NCI-H2107 treated with DMSO at 0.1 percent for 48 hours (cell line): Measurements from ENCODE around the gene XAB2.
"Not testable (repeated sequence)": the region's sequence is repeated elsewhere in the genome, so short reads cannot be mapped to it uniquely, and the experiment has no call there.

Source experiments
- DNase-seq: peaks from one replicate; lab custom pipeline; 2025; ENCODE audit not compliant: unreplicated experiment; lab: John Stamatoyannopoulos, UW

The XAB2 gene

GRCh38 chr19:7582446-7582845, 46.9 kb downstream of the XAB2 start:
- no peak for DNase-seq

- DNase-seq: no peak
These were observed 50.2 kb downstream of the XAB2 start for GRCh38 chr19:7579182-7579581.

- no peak for DNase-seq
These were observed 51.2 kb downstream of the XAB2 start for GRCh38 chr19:7578127-7578526.

GRCh38 chr19:7577422-7577821, 51.9 kb downstream of the XAB2 start:
- DNase-seq: not testable (repeated sequence)

- no peak for DNase-seq
These were observed 53.8 kb downstream of the XAB2 start for GRCh38 chr19:7575434-7576040.

GRCh38 chr19:7570761-7571160, 58.6 kb downstream of the XAB2 start:
- DNase-seq: no peak
